PFSK-1 (cell line): ENCODE data around the gene KLK1.

ENCODE experiments used
- FOXP2 ChIP-seq: optimal IDR thresholded peaks from 2 replicates; pipeline ENCODE3; 2011; ENCODE audit warnings: borderline replicate concordance, control low read depth, inconsistent platforms; ENCODE audit not compliant: insufficient read depth; ENCODE audit errors: extremely low read length, extremely low read depth
- POLR2AphosphoS5 ChIP-seq: IDR thresholded peaks from 2 replicates; pipeline ENCODE4 v1.6.1; 2012; ENCODE audit warnings: low read depth, mild to moderate bottlenecking, control low read depth, low read length, moderate library complexity
- SIN3A ChIP-seq: IDR thresholded peaks from 2 replicates; pipeline ENCODE4 v1.6.1; 2012; ENCODE audit warnings: mild to moderate bottlenecking, low read length, moderate library complexity, borderline replicate concordance; ENCODE audit not compliant: insufficient read depth
- TAF1 ChIP-seq: IDR thresholded peaks from 2 replicates; pipeline ENCODE4 v1.6.1; 2012; ENCODE audit warnings: low read length, control low read depth, borderline replicate concordance; ENCODE audit not compliant: insufficient read depth
- TF ChIP-seq, protein P1 (sequence below), 2 experiments: IDR thresholded peaks; 2 replicates each; pipeline versions ENCODE4 v1.6.1 to v1.8.0; 2011 to 2012; ENCODE audit warnings: low read depth in 2 of 2, low read length in 2 of 2, control low read depth in 1 of 2, inconsistent platforms in 1 of 2, mild to moderate bottlenecking in 1 of 2, moderate library complexity in 1 of 2; ENCODE audit not compliant: insufficient read depth in 1 of 2

DNA sequence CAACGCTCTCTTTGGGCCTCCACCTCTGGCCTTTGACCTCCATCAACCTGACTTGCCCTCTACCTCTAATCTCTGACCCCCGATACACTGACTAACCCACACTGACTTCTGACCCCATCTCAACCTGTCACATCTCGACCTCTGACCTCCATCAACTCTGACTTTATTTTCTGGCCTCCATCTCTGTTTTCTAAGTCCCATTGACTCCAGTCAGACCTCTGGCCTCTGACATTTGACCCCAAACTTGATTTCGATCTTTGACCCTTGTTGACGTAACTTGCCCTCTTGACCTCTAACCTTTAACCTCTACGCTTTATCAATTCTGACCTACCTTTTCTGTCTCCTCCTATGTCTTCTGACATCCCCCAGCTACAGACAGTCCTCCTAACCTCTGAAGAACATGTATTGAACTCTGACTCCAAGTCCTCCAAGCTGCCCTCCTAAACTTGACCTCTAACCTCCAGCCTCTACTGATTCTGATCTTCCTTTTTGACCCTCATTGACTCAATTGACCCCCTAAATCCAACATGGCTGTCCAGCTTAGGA, 32.6 kb downstream of the KLK1 start:
- TF ChIP-seq POLR2AphosphoS5: no peak
- TF ChIP-seq SIN3A: no peak
- TF ChIP-seq, protein P1, sequence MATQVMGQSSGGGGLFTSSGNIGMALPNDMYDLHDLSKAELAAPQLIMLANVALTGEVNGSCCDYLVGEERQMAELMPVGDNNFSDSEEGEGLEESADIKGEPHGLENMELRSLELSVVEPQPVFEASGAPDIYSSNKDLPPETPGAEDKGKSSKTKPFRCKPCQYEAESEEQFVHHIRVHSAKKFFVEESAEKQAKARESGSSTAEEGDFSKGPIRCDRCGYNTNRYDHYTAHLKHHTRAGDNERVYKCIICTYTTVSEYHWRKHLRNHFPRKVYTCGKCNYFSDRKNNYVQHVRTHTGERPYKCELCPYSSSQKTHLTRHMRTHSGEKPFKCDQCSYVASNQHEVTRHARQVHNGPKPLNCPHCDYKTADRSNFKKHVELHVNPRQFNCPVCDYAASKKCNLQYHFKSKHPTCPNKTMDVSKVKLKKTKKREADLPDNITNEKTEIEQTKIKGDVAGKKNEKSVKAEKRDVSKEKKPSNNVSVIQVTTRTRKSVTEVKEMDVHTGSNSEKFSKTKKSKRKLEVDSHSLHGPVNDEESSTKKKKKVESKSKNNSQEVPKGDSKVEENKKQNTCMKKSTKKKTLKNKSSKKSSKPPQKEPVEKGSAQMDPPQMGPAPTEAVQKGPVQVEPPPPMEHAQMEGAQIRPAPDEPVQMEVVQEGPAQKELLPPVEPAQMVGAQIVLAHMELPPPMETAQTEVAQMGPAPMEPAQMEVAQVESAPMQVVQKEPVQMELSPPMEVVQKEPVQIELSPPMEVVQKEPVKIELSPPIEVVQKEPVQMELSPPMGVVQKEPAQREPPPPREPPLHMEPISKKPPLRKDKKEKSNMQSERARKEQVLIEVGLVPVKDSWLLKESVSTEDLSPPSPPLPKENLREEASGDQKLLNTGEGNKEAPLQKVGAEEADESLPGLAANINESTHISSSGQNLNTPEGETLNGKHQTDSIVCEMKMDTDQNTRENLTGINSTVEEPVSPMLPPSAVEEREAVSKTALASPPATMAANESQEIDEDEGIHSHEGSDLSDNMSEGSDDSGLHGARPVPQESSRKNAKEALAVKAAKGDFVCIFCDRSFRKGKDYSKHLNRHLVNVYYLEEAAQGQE (IDR thresholded peaks at IDR 0.05; ENCODE audit: insufficient read depth in 1 of 2, low read depth in 2 of 2, low read length in 2 of 2): no peak
- no peak for TF ChIP-seq TAF1
- no peak for TF ChIP-seq FOXP2
